Measurements from ENCODE around the gene OR2AT4.
A peak's percentile ranks its signal among the peaks of the same experiment; 100 is the strongest.
"Not testable (repeated sequence)": the region's sequence is repeated elsewhere in the genome, so short reads cannot be mapped to it uniquely, and the experiment has no call there.

OR2AT4 gene

GRCh38 chr11:75096456-75097172, at the start of gene OR2AT4:
OR2AT4 (minus strand) TSS chr11:75096876.
- DNase-seq, result no peak

- no peak for DNase-seq
Measured at GRCh38 chr11:75145972-75146519, 49.4 kb upstream of the OR2AT4 start.

GRCh38 chr11:75145196-75145971, 48.7 kb upstream of the OR2AT4 start:
- no peak for DNase-seq

GRCh38 chr11:75144716-75145014, 48.0 kb upstream of the OR2AT4 start:
- no peak for DNase-seq

GRCh38 chr11:75143420-75143731, 46.7 kb upstream of the OR2AT4 start:
- no peak for DNase-seq

- DNase-seq, result peak; percentile 91
Measured at GRCh38 chr11:75142714-75143419, 46.2 kb upstream of the OR2AT4 start.

GRCh38 chr11:75141166-75141565, 44.5 kb upstream of the OR2AT4 start:
- no peak for DNase-seq

- DNase-seq, result no peak
Measured at GRCh38 chr11:75140269-75141138, 43.8 kb upstream of the OR2AT4 start.

- no peak for DNase-seq
Measured at GRCh38 chr11:75135651-75136050, 39.0 kb upstream of the OR2AT4 start.

- DNase-seq, result no peak
Measured at GRCh38 chr11:75135021-75135650, 38.5 kb upstream of the OR2AT4 start.

GRCh38 chr11:75133976-75134375, 37.3 kb upstream of the OR2AT4 start:
- no peak for DNase-seq

- no peak for DNase-seq
Measured at GRCh38 chr11:75132080-75132479, 35.4 kb upstream of the OR2AT4 start.

GRCh38 chr11:75126564-75126963, 29.9 kb upstream of the OR2AT4 start:
- DNase-seq, result no peak

GRCh38 chr11:75118577-75118976, 21.9 kb upstream of the OR2AT4 start:
- no peak for DNase-seq

GRCh38 chr11:75114465-75114864, 17.8 kb upstream of the OR2AT4 start:
- DNase-seq, result no peak

- DNase-seq, result no peak
Measured at GRCh38 chr11:75113030-75113429, 16.4 kb upstream of the OR2AT4 start.

- no peak for DNase-seq
Measured at GRCh38 chr11:75112200-75112599, 15.5 kb upstream of the OR2AT4 start.

GRCh38 chr11:75107187-75107586, 10.5 kb upstream of the OR2AT4 start:
- DNase-seq, result no peak

GRCh38 chr11:75105967-75106681, 9.4 kb upstream of the OR2AT4 start:
- DNase-seq, result not testable (repeated sequence)

GRCh38 chr11:75105462-75105925, 8.8 kb upstream of the OR2AT4 start:
- peak; percentile 22 for DNase-seq

GRCh38 chr11:75103380-75104026, 6.8 kb upstream of the OR2AT4 start:
- DNase-seq, result no peak

Data from NCI-H510A (cell line).